HepG2 (cell line): ENCODE measurements around the gene SYCE3. TPM values are rescaled to one million over a fixed set of nuclear protein-coding genes. Genes with fewer than 3 reads are reported as not detected.

Source experiments
- ATF3 ChIP-seq: sonication (generic); formaldehyde crosslinking; IDR thresholded peaks from 2 replicates; pipeline ENCODE4 v1.4.0; 2020; ENCODE audit warnings: missing genetic modification reagents
- ATRX ChIP-seq: sonication (generic); formaldehyde crosslinking; IDR thresholded peaks from 2 replicates; pipeline ENCODE4 v1.4.0; 2020; ENCODE audit warnings: missing genetic modification reagents, borderline replicate concordance
- BHLHE40 ChIP-seq: IDR thresholded peaks from 2 replicates; pipeline ENCODE4 v1.6.1; 2011; ENCODE audit warnings: low read length, improper control_type of control experiment
- CCDC6 ChIP-seq: sonication (generic); formaldehyde crosslinking; IDR thresholded peaks from 2 replicates; pipeline ENCODE4 v1.8.1; 2022; ENCODE audit warnings: mild to moderate bottlenecking, missing genetic modification reagents, moderate library complexity
- HOXA5 ChIP-seq: sonication (generic); formaldehyde crosslinking; IDR thresholded peaks from 2 replicates; pipeline ENCODE4 v1.4.0; 2020; ENCODE audit warnings: missing genetic modification reagents
- KLF12 ChIP-seq: sonication (generic); formaldehyde crosslinking; IDR thresholded peaks from 2 replicates; pipeline ENCODE4 v1.4.0; 2020; ENCODE audit warnings: missing genetic modification reagents, borderline replicate concordance
- MLLT10 ChIP-seq: sonication (generic); formaldehyde crosslinking; IDR thresholded peaks from 2 replicates; pipeline ENCODE4 v1.4.0; 2020; ENCODE audit warnings: missing genetic modification reagents
- NFE2 ChIP-seq: sonication (generic); formaldehyde crosslinking; IDR thresholded peaks from 2 replicates; pipeline ENCODE4 v1.4.0; 2020; ENCODE audit warnings: missing genetic modification reagents
- PHF8 ChIP-seq: sonication (generic); formaldehyde crosslinking; IDR thresholded peaks from 2 replicates; pipeline ENCODE4 v1.5.0; 2020; ENCODE audit warnings: missing genetic modification reagents
- RFXAP ChIP-seq: sonication (generic); formaldehyde crosslinking; IDR thresholded peaks from 2 replicates; pipeline ENCODE4 v1.4.0; 2020; ENCODE audit warnings: missing genetic modification reagents, borderline replicate concordance
- SETDB1 ChIP-seq: sonication (generic); formaldehyde crosslinking; IDR thresholded peaks from 2 replicates; pipeline ENCODE4 v1.5.1; 2020; ENCODE audit warnings: missing genetic modification reagents, mild to moderate bottlenecking, borderline replicate concordance
- SMAD1 ChIP-seq: sonication (generic); formaldehyde crosslinking; IDR thresholded peaks from 2 replicates; pipeline ENCODE4 v1.4.0; 2020; ENCODE audit warnings: missing genetic modification reagents, low read depth, mild to moderate bottlenecking, borderline replicate concordance
- SOX13 ChIP-seq, 3 experiments: fragments of 450-650 bp in 1 of 3; sonication (generic) in 1 of 3; formaldehyde crosslinking in 1 of 3; IDR thresholded peaks in 2 of 3; conservative IDR thresholded peaks in 1 of 3; 2 replicates each; pipeline versions ENCODE4 v1.5.0 to v1.6.1; 2016 to 2020; ENCODE audit warnings: antibody characterized with exemption in 1 of 3, mild to moderate bottlenecking in 1 of 3, missing compliant biosample characterization in 1 of 3, missing genetic modification reagents in 1 of 3, moderate library complexity in 1 of 3
- SRF ChIP-seq: IDR thresholded peaks from 2 replicates; pipeline ENCODE4 v1.6.1; 2011; ENCODE audit warnings: mild to moderate bottlenecking, low read depth, low read length, moderate library complexity
- TERF1 ChIP-seq: sonication (generic); formaldehyde crosslinking; IDR thresholded peaks from 2 replicates; pipeline ENCODE4 v1.8.0; 2022; ENCODE audit warnings: mild to moderate bottlenecking, missing genetic modification reagents, moderate library complexity
- TRIM24 ChIP-seq: sonication (generic); formaldehyde crosslinking; IDR thresholded peaks from 2 replicates; pipeline ENCODE4 v1.8.0; 2022; ENCODE audit warnings: mild to moderate bottlenecking, missing genetic modification reagents
- ZBTB26 ChIP-seq: IDR thresholded peaks from 2 replicates; pipeline ENCODE4 v1.6.1; 2016; ENCODE audit warnings: missing compliant biosample characterization, missing genetic modification reagents, borderline replicate concordance
- ZFP36L2 ChIP-seq: sonication (generic); formaldehyde crosslinking; IDR thresholded peaks from 2 replicates; pipeline ENCODE4 v1.4.0; 2020; ENCODE audit warnings: missing genetic modification reagents
- ZFYVE20 ChIP-seq: sonication (generic); formaldehyde crosslinking; IDR thresholded peaks from 2 replicates; pipeline ENCODE4 v1.8.0; 2023; ENCODE audit warnings: low read depth, mild to moderate bottlenecking, moderate library complexity, missing genetic modification reagents, borderline replicate concordance
- ZNF143 ChIP-seq: sonication (generic); formaldehyde crosslinking; IDR thresholded peaks from 2 replicates; pipeline ENCODE4 v1.4.0; 2020; ENCODE audit warnings: missing genetic modification reagents
- ZNF501 ChIP-seq: sonication (generic); formaldehyde crosslinking; IDR thresholded peaks from 2 replicates; pipeline ENCODE4 v1.5.1; 2020; ENCODE audit warnings: mild to moderate bottlenecking, moderate library complexity, missing genetic modification reagents
- ZNF530 ChIP-seq: sonication (generic); formaldehyde crosslinking; IDR thresholded peaks from 2 replicates; pipeline ENCODE4 v1.5.0; 2020; ENCODE audit warnings: low read depth, mild to moderate bottlenecking, missing genetic modification reagents
- ZNF557 ChIP-seq: sonication (generic); formaldehyde crosslinking; IDR thresholded peaks from 2 replicates; pipeline ENCODE4 v1.4.0; 2020; ENCODE audit warnings: missing genetic modification reagents
- ZNF605 ChIP-seq: sonication (generic); formaldehyde crosslinking; IDR thresholded peaks from 2 replicates; pipeline ENCODE4 v1.8.0; 2022; ENCODE audit warnings: mild to moderate bottlenecking, missing genetic modification reagents
- ZNF678 ChIP-seq: sonication (generic); formaldehyde crosslinking; IDR thresholded peaks from 2 replicates; pipeline ENCODE4 v1.4.0; 2020; ENCODE audit warnings: mild to moderate bottlenecking, missing genetic modification reagents
- ZNF749 ChIP-seq: sonication (generic); formaldehyde crosslinking; IDR thresholded peaks from 2 replicates; pipeline ENCODE4 v1.8.0; 2022; ENCODE audit warnings: mild to moderate bottlenecking, missing genetic modification reagents, moderate library complexity, borderline replicate concordance
- polyA plus RNA-seq, 8 experiments: library from polyadenylated mRNA; depleted of rRNA in 3 of 8; stranded (reverse) in 7 of 8; unstranded in 1 of 8; fragments of >200 nt; fragmentation: Illumina TruSeq in 4 of 8; extraction: Trizol in 4 of 8; gene quantifications; 2 replicates each; pipeline versions ENCODE4 v1.2.1 to v1.2.3, GENCODE V29; 2011 to 2016; ENCODE audit warnings: low read depth in 4 of 8, missing spikeins in 1 of 8, mixed read lengths in 1 of 8; ENCODE audit not compliant: insufficient read depth in 1 of 8
- total RNA-seq, 5 experiments: library from RNA; depleted of rRNA; stranded (reverse); fragments of >200 nt; fragmentation: Illumina TruSeq; extraction: Trizol; gene quantifications; 2 replicates each; pipeline ENCODE4 v1.2.3, GENCODE V29; 2016; ENCODE audit warnings: low read depth in 1 of 5

The SYCE3 gene
- total and polyA plus RNA-seq, 2 of the 13 experiments (the other 11 are each of a cell fraction or from before 2014, with no cell fraction given): not detected

- TF ChIP-seq ZNF530 (CRISPR knock-in tag) (no peak), ZNF605 (CRISPR knock-in tag) (no peak; the same call in 1 of the 2 replicates), ZFP36L2 (CRISPR knock-in tag) (no peak), ZFYVE20 (no peak), ZNF678 (CRISPR knock-in tag) (no peak), ZNF501 (CRISPR knock-in tag) (no peak; the same call in 1 of the 2 replicates), ZNF143 (peak; percentile 31; the same call in 1 of the 2 replicates), TRIM24 (CRISPR knock-in tag) (no peak), SRF (peak; percentile 72; the same call in 1 of the 2 replicates), CCDC6 (CRISPR knock-in tag) (peak; percentile 64; the same call in 1 of the 2 replicates), ATF3 (CRISPR knock-in tag) (0 out of 2 replicates have a peak, but pooled peaks have one; percentile 50), RFXAP (CRISPR knock-in tag) (no peak), SETDB1 (CRISPR knock-in tag) (no peak), TERF1 (CRISPR knock-in tag) (no peak), KLF12 (CRISPR knock-in tag) (no peak; the same call in 1 of the 2 replicates), HOXA5 (CRISPR knock-in tag) (no peak), SOX13 (IDR thresholded peaks at IDR 0.05) (no peak), SOX13 (CRISPR knock-in tag; conservative IDR thresholded peaks at IDR 0.05 in 1 of 2, IDR thresholded peaks at IDR 0.05 in 1 of 2) (no peak), MLLT10 (CRISPR knock-in tag) (no peak), ZBTB26 (peak; percentile 49), SMAD1 (CRISPR knock-in tag) (no peak), BHLHE40 (no peak), ZNF749 (CRISPR knock-in tag) (no peak), NFE2 (CRISPR knock-in tag) (no peak), ZNF557 (CRISPR knock-in tag) (no peak), PHF8 (CRISPR knock-in tag) (peak; percentile 83), ATRX (CRISPR knock-in tag) (no peak)
Measured at GRCh38 chr22:50507991-50508884, 54.5 kb downstream of the SYCE3 start, which contains the start of gene NCAPH2 (continued).
